HFF-Myc (cell line): ENCODE measurements around the gene STMN1.
"Not testable (repeated sequence)": the region's sequence is repeated elsewhere in the genome, so short reads cannot be mapped to it uniquely, and the experiment has no call there.

Experiments used
- DNase-seq: peaks from one replicate; pipeline ENCODE4 v3.0.0-alpha.2; 2011; ENCODE audit warnings: low read depth; ENCODE audit errors: extremely low read depth
- H3K4me3 ChIP-seq: replicated peaks from 2 replicates; pipeline ENCODE4 v1.5.1; 2011; ENCODE audit warnings: low read depth, mild to moderate bottlenecking, control low read depth, low read length
- TF ChIP-seq, protein P1 (sequence below): IDR thresholded peaks from 2 replicates; pipeline ENCODE4 v1.5.1; 2012; ENCODE audit warnings: mild to moderate bottlenecking, low read depth, low read length, control low read depth; ENCODE audit errors: missing control alignments

Gene STMN1

DNA sequence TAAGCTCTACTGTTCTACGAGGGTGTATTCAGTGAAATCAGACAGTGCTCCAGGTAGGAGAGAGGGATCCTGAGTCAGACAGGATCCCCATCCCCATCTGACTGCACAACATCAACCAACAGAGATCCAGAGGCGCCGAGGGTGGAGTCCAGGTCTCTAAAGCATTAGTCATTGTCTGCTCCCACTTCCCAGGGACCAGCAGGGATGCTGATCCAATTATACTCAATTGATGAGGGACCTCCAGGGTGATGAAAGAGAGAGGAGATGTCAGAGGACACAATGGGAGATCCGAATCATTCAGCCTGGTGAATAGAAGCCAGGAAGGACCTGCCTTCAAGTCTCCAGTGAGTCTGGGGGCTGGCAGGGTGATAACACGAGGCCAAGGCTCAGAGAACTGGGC is 39.5 kb upstream of the STMN1 start:
- no peak for DNase-seq
- TF ChIP-seq, protein P1, sequence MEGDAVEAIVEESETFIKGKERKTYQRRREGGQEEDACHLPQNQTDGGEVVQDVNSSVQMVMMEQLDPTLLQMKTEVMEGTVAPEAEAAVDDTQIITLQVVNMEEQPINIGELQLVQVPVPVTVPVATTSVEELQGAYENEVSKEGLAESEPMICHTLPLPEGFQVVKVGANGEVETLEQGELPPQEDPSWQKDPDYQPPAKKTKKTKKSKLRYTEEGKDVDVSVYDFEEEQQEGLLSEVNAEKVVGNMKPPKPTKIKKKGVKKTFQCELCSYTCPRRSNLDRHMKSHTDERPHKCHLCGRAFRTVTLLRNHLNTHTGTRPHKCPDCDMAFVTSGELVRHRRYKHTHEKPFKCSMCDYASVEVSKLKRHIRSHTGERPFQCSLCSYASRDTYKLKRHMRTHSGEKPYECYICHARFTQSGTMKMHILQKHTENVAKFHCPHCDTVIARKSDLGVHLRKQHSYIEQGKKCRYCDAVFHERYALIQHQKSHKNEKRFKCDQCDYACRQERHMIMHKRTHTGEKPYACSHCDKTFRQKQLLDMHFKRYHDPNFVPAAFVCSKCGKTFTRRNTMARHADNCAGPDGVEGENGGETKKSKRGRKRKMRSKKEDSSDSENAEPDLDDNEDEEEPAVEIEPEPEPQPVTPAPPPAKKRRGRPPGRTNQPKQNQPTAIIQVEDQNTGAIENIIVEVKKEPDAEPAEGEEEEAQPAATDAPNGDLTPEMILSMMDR = no peak
- H3K4me3 ChIP-seq = no peak overlapping the region

DNA sequence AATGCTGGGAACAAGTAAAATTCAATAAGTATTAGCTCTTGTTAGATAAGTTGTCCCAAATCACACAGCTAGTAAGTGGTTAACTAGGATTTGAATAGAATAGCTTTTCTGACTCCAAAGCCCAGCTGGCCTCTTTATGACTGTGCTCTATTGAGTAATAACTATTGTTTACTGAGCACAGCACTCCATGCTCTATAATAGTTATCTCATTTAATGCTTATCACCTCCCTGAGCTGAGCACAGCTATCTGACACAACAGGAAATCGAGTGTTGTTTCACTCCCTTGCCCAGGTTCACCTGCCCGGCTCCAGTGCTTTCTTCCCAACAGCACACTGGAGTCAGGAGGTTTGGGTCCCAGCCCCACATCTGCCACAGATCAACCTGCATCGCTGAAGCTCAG is 38.8 kb upstream of the STMN1 start:
- TF ChIP-seq, protein P1 = no peak
- no peak overlapping the region for H3K4me3 ChIP-seq
- DNase-seq = no peak

DNA sequence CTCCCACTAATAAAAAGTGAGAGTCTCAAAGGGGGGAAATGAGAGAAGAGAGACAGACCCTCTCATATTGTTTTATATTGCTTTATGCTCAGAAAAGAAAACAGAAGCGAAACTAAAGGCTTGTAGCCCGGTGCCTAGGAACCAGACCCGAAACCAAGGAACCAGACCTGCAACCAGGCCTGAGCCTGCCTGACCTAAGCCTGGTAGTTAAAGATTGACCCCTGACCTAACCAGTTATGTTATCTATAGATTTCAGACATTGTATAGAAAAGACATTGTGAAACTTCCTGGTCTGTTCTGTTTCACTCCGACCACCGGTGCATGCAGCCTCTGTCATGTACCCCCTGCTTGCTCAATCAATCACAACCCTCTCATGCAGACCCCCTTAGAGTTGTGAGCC is 37.3 kb upstream of the STMN1 start:
- not testable (repeated sequence) for DNase-seq, H3K4me3 ChIP-seq

DNA sequence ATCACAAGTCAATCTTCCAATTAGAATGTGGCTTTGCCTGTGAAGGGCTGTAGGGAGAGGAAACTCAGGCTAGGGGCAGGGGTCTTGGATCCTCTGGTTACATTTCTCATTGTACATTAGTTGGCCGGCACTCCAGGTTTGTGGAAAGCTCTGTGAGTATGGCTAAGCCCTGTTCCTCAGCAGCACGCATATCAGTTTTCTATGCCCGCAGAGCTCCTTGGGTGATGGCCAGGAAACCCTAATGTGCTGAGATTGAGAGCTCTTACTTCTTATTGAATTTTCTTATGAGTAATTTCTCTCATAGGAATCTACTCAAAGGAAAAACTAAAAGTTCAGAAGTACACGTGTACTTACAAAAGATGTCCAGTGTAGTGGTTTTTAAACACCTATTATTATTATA is 30.7 kb upstream of the STMN1 start:
- no peak overlapping the region for H3K4me3 ChIP-seq
- TF ChIP-seq, protein P1 = no peak
- DNase-seq = no peak

DNA sequence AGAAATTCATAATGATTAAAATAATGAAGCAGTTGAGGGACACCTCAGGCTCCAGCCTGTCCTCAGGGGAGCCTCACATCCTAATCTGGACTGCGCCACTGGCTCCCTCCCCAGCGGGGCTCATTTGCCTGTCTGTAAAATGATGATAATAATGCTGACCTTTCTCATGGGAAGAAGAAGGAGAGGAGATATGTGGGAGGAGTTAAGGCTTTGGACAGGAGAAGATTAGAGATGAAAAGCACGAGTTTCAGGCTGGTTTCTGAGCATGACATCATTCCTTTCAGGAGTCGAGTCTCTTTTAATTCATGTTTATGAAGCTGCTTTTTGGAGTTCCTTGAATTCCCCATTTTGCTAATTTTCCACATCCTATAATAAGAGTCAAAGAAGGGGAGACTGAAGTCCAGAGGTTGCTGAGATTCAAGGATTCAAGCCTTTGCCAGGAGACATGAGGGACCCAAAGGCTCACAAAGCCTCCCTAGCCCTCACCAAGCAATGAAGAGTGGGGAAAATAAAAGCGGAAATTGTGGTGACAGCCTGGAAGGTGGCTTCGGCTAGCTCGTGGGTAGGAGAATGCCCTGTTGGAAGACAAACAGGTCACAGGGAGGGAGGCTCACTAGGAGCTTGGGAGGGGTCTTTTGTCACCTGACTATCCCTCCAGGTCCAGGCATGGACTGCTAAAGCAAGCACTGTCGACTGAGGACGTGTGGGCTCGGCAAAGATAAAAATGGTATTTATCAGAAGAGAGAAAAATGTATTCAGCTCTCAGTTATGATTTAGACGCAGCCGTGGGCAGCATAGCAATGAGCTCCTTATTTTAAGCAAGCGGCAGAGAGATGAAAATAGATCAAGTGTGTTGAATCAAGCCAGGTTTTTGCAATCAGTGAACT is 27.5 kb upstream of the STMN1 start:
- TF ChIP-seq, protein P1 = no peak
- H3K4me3 ChIP-seq = no peak overlapping the region
- DNase-seq = no peak

DNA sequence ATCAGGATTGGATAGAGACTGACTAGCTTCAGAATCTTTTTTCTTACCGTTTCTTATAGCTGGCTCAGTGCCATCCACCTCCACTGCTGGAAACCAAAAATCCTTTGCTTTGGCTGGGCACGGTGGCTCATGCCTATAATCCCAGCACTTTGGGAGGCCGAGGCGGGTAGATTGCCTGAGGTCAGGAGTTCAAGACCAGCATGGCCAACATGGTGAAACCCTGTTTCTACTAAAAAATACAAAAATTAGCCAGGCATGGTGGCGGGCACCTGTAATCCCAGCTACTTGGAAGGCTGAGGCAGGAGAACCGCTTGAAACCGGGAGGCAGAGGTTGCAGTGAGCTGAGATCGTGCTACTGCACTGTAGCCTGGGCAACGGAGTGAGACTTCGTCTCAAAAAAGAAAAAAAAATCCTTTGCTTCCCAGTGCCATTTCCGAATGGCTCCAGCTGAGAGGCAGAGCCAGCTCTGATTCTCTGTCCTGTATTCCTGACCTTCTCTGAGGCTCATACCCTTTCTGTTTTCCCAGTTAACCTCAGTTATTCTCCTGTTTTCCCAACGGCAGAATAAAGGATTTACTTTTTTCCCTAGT is 26.7 kb upstream of the STMN1 start:
- not testable (repeated sequence) for DNase-seq, H3K4me3 ChIP-seq

DNA sequence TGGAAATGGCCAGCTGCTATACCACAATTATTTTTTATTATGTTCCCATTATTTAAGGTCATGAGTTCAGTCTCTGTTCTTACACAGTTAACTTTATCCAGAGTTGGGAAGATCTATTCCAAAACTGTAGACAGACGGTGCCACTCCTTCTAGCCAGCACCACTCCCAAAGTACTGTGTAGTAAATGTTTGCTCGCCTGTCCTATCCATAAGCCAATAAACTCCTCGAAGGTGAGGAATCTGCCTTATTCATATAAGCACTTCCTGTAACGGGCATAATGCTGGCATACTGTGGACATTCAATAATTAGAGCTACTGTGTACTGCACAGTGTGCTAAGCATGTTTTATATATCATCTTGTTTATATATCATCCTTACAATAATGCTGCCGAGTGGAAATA is 26.1 kb upstream of the STMN1 start:
- H3K4me3 ChIP-seq = no peak overlapping the region
- no peak for DNase-seq
- TF ChIP-seq, protein P1 = no peak

DNA sequence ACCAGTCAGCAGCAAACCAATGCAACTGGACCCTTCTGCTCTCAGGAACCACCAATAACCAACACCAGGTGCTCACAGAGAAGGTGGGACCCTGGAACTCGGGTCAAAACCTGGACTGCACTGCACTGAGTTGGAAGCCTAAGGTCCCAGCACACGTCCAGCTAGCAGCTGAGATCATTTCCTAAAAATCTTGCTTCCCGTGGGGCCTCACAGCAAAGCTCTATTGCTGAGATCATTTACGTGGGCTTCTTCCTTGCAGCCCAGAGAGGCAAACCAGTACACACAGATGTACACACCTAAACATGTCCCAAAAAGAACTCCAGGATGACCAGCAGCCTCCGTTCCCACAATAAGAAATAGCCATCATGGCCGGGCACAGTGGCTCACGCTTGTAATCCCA is 22.8 kb upstream of the STMN1 start:
- TF ChIP-seq, protein P1 = no peak

More for the DNA sequence above, 22.8 kb upstream of the STMN1 start:
- DNase-seq = no peak
- no peak overlapping the region for H3K4me3 ChIP-seq
